Smooth muscle cell (in vitro differentiated cells): ENCODE data around the gene CWF19L2. TPM values are rescaled to one million over a fixed set of nuclear protein-coding genes. Genes with fewer than 3 reads are reported as not detected.

Source experiments
- DNase-seq: peaks from one replicate; lab custom pipeline; 2025; ENCODE audit not compliant: unreplicated experiment; lab: John Stamatoyannopoulos, UW
- H2AFZ ChIP-seq: fragments of 200-600 bp; sonication (generic); 2 replicates; pipeline ENCODE4 v1.6.0; 2016; ENCODE audit warnings: antibody characterized with exemption, low read depth, mild to moderate bottlenecking
- H3F3A ChIP-seq: fragments of 200-600 bp; sonication (generic); 2 replicates; pipeline ENCODE4 v1.6.0; 2017; ENCODE audit warnings: antibody characterized with exemption, low read depth
- H3K27ac ChIP-seq: fragments of 200-600 bp; sonication (generic); 2 replicates; pipeline ENCODE4 v1.5.1; 2016; ENCODE audit warnings: low read depth, mild to moderate bottlenecking
- H3K27me3 ChIP-seq: fragments of 200-600 bp; sonication (generic); 2 replicates; pipeline ENCODE4 v1.6.1; 2016; ENCODE audit warnings: low read depth, mild to moderate bottlenecking
- H3K36me3 ChIP-seq: fragments of 200-600 bp; sonication (generic); 2 replicates; pipeline ENCODE4 v1.5.1; 2016; ENCODE audit warnings: low read depth
- H3K4me1 ChIP-seq: fragments of 200-600 bp; sonication (generic); 2 replicates; pipeline ENCODE4 v1.5.1; 2016; ENCODE audit warnings: low read depth
- H3K4me2 ChIP-seq: fragments of 200-600 bp; sonication (generic); 2 replicates; pipeline ENCODE4 v1.6.0; 2016; ENCODE audit warnings: mild to moderate bottlenecking
- H3K4me3 ChIP-seq: fragments of 200-600 bp; sonication (generic); 2 replicates; pipeline ENCODE4 v1.5.1; 2016; ENCODE audit warnings: mild to moderate bottlenecking
- H3K79me2 ChIP-seq: fragments of 200-600 bp; sonication (generic); 2 replicates; pipeline ENCODE4 v1.6.0; 2016; ENCODE audit warnings: low read depth, mild to moderate bottlenecking
- H3K9ac ChIP-seq: fragments of 200-600 bp; sonication (generic); 2 replicates; pipeline ENCODE4 v1.6.0; 2016; ENCODE audit warnings: low read depth
- H3K9me3 ChIP-seq: fragments of 200-600 bp; sonication (generic); replicated peaks from 2 replicates; pipeline ENCODE4 v1.5.1; 2016; ENCODE audit warnings: low read depth
- H4K20me1 ChIP-seq: fragments of 200-600 bp; sonication (generic); 2 replicates; pipeline ENCODE4 v1.6.0; 2016; ENCODE audit warnings: low read depth
- WGBS: methylation state at CpG from one replicate; pipeline ENCODE4 v1.1.7; 2016; ENCODE audit warnings: low lambda C conversion rate; 5-methylcytosine and 5-hydroxymethylcytosine counted together
- polyA plus RNA-seq: library from polyadenylated mRNA; unstranded; fragments of >200 nt; fragmentation: Nextera tagmentation; extraction: Ambion mirVana; gene quantifications from 2 replicates; pipeline ENCODE4 v1.2.1, GENCODE V29; 2016
- total RNA-seq: library from RNA; depleted of rRNA; stranded (reverse); fragments of >200 nt; gene quantifications from 2 replicates; pipeline ENCODE4 v1.2.3, GENCODE V29; 2014
- TF ChIP-seq, protein P1 (sequence below): fragments of 200-600 bp; sonication (generic); IDR thresholded peaks from 2 replicates; pipeline ENCODE4 v1.5.1; 2017; ENCODE audit warnings: borderline replicate concordance, mild to moderate bottlenecking, antibody characterized with exemption; ENCODE audit not compliant: insufficient read depth, poor library complexity, severe bottlenecking

CWF19L2 gene
- total and polyA plus RNA-seq, 2 experiments from 2014 or later: 4.2 to 17.6 TPM

GRCh38 chr11:107493117-107493516 lies 35.5 kb upstream of the CWF19L2 start:
- Histone ChIP-seq H3K4me1 (no peaks in the 10 kb centered on the region), H3K9ac (no peak overlapping the region), H3K27ac (peak overlapping the region; percentile 28), H3K4me2 (no peak overlapping the region), H4K20me1 (no peaks in the 10 kb centered on the region), H3K27me3 (no peaks in the 10 kb centered on the region), H3K79me2 (no peaks in the 10 kb centered on the region), H3K36me3 (no peaks in the 10 kb centered on the region), H3K9me3 (no peaks in the 10 kb centered on the region), H2AFZ (no peak overlapping the region), H3F3A (no peaks in the 10 kb centered on the region), H3K4me3 (no peak overlapping the region)
- TF ChIP-seq, protein P1, sequence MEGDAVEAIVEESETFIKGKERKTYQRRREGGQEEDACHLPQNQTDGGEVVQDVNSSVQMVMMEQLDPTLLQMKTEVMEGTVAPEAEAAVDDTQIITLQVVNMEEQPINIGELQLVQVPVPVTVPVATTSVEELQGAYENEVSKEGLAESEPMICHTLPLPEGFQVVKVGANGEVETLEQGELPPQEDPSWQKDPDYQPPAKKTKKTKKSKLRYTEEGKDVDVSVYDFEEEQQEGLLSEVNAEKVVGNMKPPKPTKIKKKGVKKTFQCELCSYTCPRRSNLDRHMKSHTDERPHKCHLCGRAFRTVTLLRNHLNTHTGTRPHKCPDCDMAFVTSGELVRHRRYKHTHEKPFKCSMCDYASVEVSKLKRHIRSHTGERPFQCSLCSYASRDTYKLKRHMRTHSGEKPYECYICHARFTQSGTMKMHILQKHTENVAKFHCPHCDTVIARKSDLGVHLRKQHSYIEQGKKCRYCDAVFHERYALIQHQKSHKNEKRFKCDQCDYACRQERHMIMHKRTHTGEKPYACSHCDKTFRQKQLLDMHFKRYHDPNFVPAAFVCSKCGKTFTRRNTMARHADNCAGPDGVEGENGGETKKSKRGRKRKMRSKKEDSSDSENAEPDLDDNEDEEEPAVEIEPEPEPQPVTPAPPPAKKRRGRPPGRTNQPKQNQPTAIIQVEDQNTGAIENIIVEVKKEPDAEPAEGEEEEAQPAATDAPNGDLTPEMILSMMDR: no peak
- no peak for DNase-seq
- WGBS: 88% methylated on average over 1 of the region's 1 CpG

GRCh38 chr11:107490836-107491235 lies 33.2 kb upstream of the CWF19L2 start:
- Histone ChIP-seq H3F3A (no peaks in the 10 kb centered on the region), H3K4me1 (no peaks in the 10 kb centered on the region), H3K36me3 (no peaks in the 10 kb centered on the region), H3K79me2 (no peaks in the 10 kb centered on the region), H4K20me1 (no peaks in the 10 kb centered on the region), H3K4me3 (no peak overlapping the region), H3K9me3 (no peaks in the 10 kb centered on the region), H3K27ac (no peak overlapping the region), H3K9ac (no peak overlapping the region), H3K4me2 (no peak overlapping the region), H3K27me3 (no peaks in the 10 kb centered on the region), H2AFZ (no peak overlapping the region)
- TF ChIP-seq, protein P1: no peak
- WGBS: 83% methylated on average over 2 of the region's 2 CpGs
- DNase-seq: no peak

DNA sequence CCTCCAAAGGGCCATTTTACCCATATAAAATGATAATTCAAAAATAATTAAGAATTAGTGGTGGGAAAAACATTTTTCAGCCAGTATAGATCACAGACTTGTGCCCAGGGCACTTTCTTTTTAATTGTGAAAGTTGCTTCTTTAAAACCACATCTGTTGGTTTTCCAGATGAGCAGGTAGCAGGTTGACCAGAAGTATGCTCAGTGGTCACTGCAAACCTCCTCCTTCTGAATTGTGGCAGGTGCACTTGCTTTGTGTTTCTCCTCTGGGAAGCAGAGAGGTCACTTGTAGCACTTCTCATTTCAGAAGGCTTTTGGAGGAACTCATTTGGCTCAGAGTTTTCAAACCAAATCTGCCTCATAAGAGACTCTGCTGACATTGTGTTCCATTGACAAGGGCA lies 24.6 kb upstream of the CWF19L2 start:
- Histone ChIP-seq H3K9me3 (no peaks in the 10 kb centered on the region), H3K4me2 (no peak overlapping the region), H3K36me3 (no peaks in the 10 kb centered on the region), H4K20me1 (no peaks in the 10 kb centered on the region), H3K4me1 (no peaks in the 10 kb centered on the region), H2AFZ (no peak overlapping the region), H3K9ac (no peak overlapping the region), H3K79me2 (no peaks in the 10 kb centered on the region), H3K27me3 (peaks cover 4% of the 10 kb centered on the region), H3F3A (no peaks in the 10 kb centered on the region), H3K4me3 (no peak overlapping the region), H3K27ac (no peak overlapping the region)
- DNase-seq: no peak
- TF ChIP-seq, protein P1: no peak

- Histone ChIP-seq H3K27ac (no peak overlapping the region), H3K79me2 (no peaks in the 10 kb centered on the region), H3K4me1 (no peaks in the 10 kb centered on the region), H4K20me1 (no peaks in the 10 kb centered on the region), H3K4me2 (no peak overlapping the region), H3F3A (no peaks in the 10 kb centered on the region), H3K4me3 (no peak overlapping the region), H2AFZ (no peak overlapping the region), H3K9ac (no peak overlapping the region), H3K27me3 (peaks cover 4% of the 10 kb centered on the region), H3K36me3 (no peaks in the 10 kb centered on the region), H3K9me3 (no peaks in the 10 kb centered on the region)
- DNase-seq: no peak
- TF ChIP-seq, protein P1: no peak
These were observed 21.3 kb upstream of the CWF19L2 start for GRCh38 chr11:107478922-107479321.
